Measurements from ENCODE around the gene ACTA2.

Gene ACTA2

DNA sequence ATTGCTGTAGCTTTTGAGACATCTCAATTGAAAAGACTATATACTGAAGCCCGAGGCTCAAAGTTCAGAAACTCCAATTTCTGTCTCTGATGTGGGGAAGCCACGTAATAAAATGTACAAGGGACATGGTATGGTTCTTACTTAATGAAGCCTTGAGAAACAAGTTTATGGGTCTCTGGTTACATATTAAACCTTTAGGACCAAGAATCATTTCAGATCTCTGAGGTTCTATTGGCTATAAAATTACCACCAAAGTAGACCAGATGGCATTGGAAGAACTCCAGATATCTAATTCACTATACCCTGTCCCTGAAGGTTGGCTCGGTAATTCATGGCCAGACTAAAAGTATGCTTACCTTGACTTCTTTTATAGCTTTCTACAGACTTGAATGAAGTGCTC lies 48.9 kb downstream of the ACTA2 start:
- no peak for DNase-seq (ENCODE audit: low spot score)
- in situ Hi-C loops (cut with MboI; ENCODE audit: low sequenced_read_pairs, unreplicated experiment) = no loop called here
- TF ChIP-seq CTCF (IDR thresholded peaks at IDR 0.05; ENCODE audit: borderline replicate concordance, control extremely low read depth, extremely low read depth, insufficient read depth, missing control alignments) = no peak

GRCh38 chr10:88901984-88902789 lies 50.4 kb downstream of the ACTA2 start:
- in situ Hi-C loops (cut with MboI; ENCODE audit: low sequenced_read_pairs, unreplicated experiment) = no loop called here
- no peak for TF ChIP-seq CTCF (IDR thresholded peaks at IDR 0.05; ENCODE audit: borderline replicate concordance, control extremely low read depth, extremely low read depth, insufficient read depth, missing control alignments)
- DNase-seq (ENCODE audit: low spot score) = no peak

- in situ Hi-C loops (cut with MboI; ENCODE audit: low sequenced_read_pairs, unreplicated experiment) = no loop called here
- TF ChIP-seq CTCF (IDR thresholded peaks at IDR 0.05; ENCODE audit: borderline replicate concordance, control extremely low read depth, extremely low read depth, insufficient read depth, missing control alignments) = no peak
- DNase-seq (ENCODE audit: low spot score) = peak; percentile 39
Measured at GRCh38 chr10:88901206-88901983, 51.2 kb downstream of the ACTA2 start.

DNA sequence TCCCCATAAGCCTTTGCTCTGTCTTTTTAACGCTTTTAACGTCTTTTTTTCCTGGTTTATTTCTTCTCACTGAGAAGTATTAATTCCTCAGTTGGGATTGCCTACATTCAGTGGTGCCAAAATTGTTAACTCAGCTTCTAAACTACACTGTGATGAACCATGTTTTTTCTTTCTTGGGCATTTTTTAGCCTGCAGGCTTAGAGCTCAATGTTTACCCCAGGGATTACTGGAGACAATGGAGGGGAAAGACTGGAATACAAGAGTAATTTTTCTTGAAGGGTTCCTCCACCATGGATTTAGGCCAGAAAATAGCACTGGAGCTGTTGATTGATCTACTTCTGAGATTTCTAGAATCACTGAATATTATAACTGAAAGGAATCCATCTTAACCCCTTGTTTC lies 52.7 kb downstream of the ACTA2 start:
- DNase-seq (ENCODE audit: low spot score) = no peak
- in situ Hi-C loops (cut with MboI; ENCODE audit: low sequenced_read_pairs, unreplicated experiment) = no loop called here
- no peak for TF ChIP-seq CTCF (IDR thresholded peaks at IDR 0.05; ENCODE audit: borderline replicate concordance, control extremely low read depth, extremely low read depth, insufficient read depth, missing control alignments)

DNA sequence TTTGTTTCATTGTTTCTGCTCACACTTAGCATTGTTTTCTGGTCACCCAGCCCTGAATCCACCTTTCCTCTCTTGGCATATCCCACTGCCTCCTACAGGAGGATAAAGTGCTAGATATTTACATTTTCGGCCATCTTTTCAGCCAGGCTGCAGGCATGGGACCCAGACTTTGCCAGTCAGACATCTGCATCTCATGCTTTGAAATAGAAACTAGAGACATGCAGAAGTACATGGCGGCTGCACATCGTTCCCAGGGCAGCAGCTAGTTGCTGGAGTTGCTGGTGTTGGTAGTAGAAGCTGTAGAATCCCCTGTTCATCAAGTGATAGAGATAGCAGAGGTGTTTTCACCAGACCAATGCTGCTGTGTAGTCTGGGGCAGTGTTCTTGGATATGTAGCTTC lies 53.8 kb downstream of the ACTA2 start:
- no peak for TF ChIP-seq CTCF (IDR thresholded peaks at IDR 0.05; ENCODE audit: borderline replicate concordance, control extremely low read depth, extremely low read depth, insufficient read depth, missing control alignments)
- no peak for DNase-seq (ENCODE audit: low spot score)
- in situ Hi-C loops (cut with MboI; ENCODE audit: low sequenced_read_pairs, unreplicated experiment) = no loop called here

DNA sequence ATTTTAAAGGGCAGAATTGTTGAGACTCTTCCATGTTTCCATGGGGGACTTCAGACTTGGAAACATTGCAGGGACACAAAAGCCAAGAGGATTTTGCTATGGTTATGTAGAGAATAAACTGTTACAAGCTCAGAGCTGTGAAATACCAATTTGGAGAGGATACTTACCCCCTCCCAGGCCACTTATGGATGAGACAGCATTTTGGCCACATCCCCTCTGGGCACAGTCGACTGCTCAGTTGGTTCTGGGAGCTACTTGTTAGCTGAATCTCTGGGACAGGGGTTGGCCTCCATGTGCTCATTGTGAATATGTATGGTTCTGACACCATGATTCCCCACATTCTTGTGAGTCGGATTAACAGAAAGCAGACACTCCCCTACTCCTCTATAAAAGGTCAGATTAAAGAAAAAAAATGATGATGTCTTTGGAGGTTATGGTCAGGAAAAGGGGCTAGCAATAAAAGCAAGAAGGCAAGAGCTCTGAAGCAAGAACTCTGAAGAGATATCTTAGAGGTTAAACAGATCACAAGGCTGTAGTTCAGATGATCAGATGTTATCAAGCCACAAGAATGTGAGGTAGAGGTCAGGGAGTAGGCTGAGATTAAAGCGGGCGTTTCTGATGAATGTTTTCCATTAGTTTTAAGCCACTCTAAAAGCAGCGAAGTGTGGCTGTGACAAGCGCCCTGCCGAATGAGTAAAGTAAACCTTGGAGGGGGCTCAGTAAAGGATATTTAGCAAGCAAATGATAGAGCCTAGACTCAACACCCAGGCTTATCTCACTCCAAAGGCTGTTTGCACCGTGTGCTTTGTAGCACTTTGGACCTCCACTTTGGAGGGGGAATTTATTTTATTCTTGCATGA lies 55.3 kb downstream of the ACTA2 start:
- TF ChIP-seq CTCF (IDR thresholded peaks at IDR 0.05; ENCODE audit: borderline replicate concordance, control extremely low read depth, extremely low read depth, insufficient read depth, missing control alignments) = no peak
- DNase-seq (ENCODE audit: low spot score) = no peak
- in situ Hi-C loops (cut with MboI; ENCODE audit: low sequenced_read_pairs, unreplicated experiment) = no loop called here
